Panc1 (cell line): Measurements from ENCODE around the gene KLC1.

Experiments used
- POLR2AphosphoS5 ChIP-seq: IDR thresholded peaks from 2 replicates; pipeline ENCODE4 v1.6.1; 2012; ENCODE audit warnings: mild to moderate bottlenecking, low read depth, low read length, moderate library complexity
- SIN3A ChIP-seq: IDR thresholded peaks from 2 replicates; pipeline ENCODE4 v1.6.1; 2012; ENCODE audit warnings: low read depth, mild to moderate bottlenecking, low read length, moderate library complexity, borderline replicate concordance; ENCODE audit not compliant: insufficient read depth
- TCF7L2 ChIP-seq: IDR thresholded peaks from 2 replicates; pipeline ENCODE4 v1.6.1; 2011; ENCODE audit warnings: mild to moderate bottlenecking, low read depth, low read length, inconsistent platforms
- TF ChIP-seq, protein P1 (sequence below): fragments of 450-650 bp; IDR thresholded peaks from 2 replicates; pipeline ENCODE4 v1.5.1; 2017; ENCODE audit warnings: mild to moderate bottlenecking
- TF ChIP-seq, protein P2 (sequence below), 2 experiments: IDR thresholded peaks; 2 replicates each; pipeline ENCODE4 v1.6.1; 2011 to 2012; ENCODE audit warnings: low read depth in 2 of 2, control low read depth in 1 of 2, low read length in 1 of 2, mild to moderate bottlenecking in 1 of 2, moderate library complexity in 1 of 2; ENCODE audit not compliant: insufficient read depth in 1 of 2

DNA sequence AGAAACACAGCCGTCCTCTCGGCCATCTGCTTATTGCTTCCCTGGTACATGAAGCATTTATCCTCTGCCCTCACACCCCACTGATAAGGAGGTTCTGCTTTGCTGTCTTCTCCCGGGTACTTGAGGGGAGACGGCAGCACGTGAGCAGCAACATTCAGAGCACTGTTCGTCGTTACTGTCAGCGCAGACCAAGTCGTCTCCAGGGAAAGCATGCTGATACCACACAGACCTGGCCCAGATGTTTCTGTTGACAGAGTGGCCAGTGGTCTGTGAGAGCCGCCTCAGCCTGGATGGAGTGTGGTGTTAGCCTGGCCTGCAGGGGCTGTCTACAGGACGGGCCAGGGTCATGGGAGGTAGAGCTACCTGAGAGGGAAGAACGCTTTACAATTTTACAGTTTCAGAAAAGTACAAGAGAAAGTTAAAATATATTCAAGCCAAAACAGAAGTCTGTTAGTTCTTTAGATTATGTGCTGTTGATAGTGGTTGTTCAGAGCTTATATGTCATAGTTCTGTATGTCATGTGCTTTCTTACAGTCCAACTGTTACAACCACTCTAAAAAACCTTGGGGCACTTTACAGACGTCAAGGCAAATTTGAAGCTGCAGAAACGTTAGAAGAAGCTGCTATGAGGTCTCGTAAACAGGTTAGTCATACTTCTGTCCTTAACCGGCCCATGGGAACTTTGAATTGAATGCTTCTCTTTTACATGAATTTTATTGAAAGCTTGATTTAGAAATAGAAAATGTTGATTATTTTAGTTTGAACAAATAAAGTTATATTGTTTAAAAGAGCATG lies 48.1 kb downstream of the KLC1 start:
- TF ChIP-seq, protein P1, sequence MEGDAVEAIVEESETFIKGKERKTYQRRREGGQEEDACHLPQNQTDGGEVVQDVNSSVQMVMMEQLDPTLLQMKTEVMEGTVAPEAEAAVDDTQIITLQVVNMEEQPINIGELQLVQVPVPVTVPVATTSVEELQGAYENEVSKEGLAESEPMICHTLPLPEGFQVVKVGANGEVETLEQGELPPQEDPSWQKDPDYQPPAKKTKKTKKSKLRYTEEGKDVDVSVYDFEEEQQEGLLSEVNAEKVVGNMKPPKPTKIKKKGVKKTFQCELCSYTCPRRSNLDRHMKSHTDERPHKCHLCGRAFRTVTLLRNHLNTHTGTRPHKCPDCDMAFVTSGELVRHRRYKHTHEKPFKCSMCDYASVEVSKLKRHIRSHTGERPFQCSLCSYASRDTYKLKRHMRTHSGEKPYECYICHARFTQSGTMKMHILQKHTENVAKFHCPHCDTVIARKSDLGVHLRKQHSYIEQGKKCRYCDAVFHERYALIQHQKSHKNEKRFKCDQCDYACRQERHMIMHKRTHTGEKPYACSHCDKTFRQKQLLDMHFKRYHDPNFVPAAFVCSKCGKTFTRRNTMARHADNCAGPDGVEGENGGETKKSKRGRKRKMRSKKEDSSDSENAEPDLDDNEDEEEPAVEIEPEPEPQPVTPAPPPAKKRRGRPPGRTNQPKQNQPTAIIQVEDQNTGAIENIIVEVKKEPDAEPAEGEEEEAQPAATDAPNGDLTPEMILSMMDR, result no peak
- TF ChIP-seq POLR2AphosphoS5, result no peak
- TF ChIP-seq, protein P2, sequence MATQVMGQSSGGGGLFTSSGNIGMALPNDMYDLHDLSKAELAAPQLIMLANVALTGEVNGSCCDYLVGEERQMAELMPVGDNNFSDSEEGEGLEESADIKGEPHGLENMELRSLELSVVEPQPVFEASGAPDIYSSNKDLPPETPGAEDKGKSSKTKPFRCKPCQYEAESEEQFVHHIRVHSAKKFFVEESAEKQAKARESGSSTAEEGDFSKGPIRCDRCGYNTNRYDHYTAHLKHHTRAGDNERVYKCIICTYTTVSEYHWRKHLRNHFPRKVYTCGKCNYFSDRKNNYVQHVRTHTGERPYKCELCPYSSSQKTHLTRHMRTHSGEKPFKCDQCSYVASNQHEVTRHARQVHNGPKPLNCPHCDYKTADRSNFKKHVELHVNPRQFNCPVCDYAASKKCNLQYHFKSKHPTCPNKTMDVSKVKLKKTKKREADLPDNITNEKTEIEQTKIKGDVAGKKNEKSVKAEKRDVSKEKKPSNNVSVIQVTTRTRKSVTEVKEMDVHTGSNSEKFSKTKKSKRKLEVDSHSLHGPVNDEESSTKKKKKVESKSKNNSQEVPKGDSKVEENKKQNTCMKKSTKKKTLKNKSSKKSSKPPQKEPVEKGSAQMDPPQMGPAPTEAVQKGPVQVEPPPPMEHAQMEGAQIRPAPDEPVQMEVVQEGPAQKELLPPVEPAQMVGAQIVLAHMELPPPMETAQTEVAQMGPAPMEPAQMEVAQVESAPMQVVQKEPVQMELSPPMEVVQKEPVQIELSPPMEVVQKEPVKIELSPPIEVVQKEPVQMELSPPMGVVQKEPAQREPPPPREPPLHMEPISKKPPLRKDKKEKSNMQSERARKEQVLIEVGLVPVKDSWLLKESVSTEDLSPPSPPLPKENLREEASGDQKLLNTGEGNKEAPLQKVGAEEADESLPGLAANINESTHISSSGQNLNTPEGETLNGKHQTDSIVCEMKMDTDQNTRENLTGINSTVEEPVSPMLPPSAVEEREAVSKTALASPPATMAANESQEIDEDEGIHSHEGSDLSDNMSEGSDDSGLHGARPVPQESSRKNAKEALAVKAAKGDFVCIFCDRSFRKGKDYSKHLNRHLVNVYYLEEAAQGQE (IDR thresholded peaks at IDR 0.05; ENCODE audit: insufficient read depth in 1 of 2, low read depth in 2 of 2, low read length in 1 of 2), result no peak
- TF ChIP-seq TCF7L2, result no peak
- no peak for TF ChIP-seq SIN3A
